Colonic mucosa (tissue), 4 donors: ENCODE data around the gene IL22. TPM values are rescaled to one million over a fixed set of nuclear protein-coding genes. Genes with fewer than 3 reads are reported as not detected.

Experiments used
- DNase-seq: peaks from one replicate; pipeline ENCODE4 v3.0.0-alpha.2; 2020
- H3K27ac ChIP-seq: fragments of 200-600 bp; one replicate; pipeline ENCODE4 v1.8.0; 2021
- H3K27me3 ChIP-seq: fragments of 200-600 bp; one replicate; pipeline ENCODE4 v1.8.0; 2021
- H3K36me3 ChIP-seq: fragments of 200-600 bp; one replicate; pipeline ENCODE4 v1.8.0; 2021
- H3K4me1 ChIP-seq: fragments of 200-600 bp; one replicate; pipeline ENCODE4 v1.8.0; 2021; ENCODE audit warnings: mild to moderate bottlenecking
- H3K4me3 ChIP-seq: fragments of 200-600 bp; one replicate; pipeline ENCODE4 v1.8.0; 2021
- H3K9ac ChIP-seq, 2 donors: one replicate each; pipeline ENCODE4 v1.7.0; 2013; ENCODE audit warnings: control low read depth in 2 of 2, low read depth in 2 of 2, low read length in 2 of 2
- H3K9me3 ChIP-seq: fragments of 200-600 bp; one replicate; pipeline ENCODE4 v1.8.0; 2021
- intact Hi-C: fragments of 100-400 bp; cut with DNase I; formaldehyde crosslinking; loops from one replicate; pipeline ENCODE4 v1.14.1; 2022
- total RNA-seq, 2 donors: library from RNA; stranded (reverse); fragmentation: NEBNext Ultra II Directional in 1 of 2; extraction: Animal tissue kit (Norgen Biotek cat#: 25700) in 1 of 2; gene quantifications; one replicate each; pipeline ENCODE4 v1.2.1, GENCODE V29; 2021
- TF ChIP-seq, protein P1 (sequence below): fragments of 200-600 bp; IDR thresholded peaks from one replicate; pipeline ENCODE4 v1.8.0; 2022; ENCODE audit warnings: antibody characterized with exemption, mild to moderate bottlenecking
- donor health status: healthy.
- donor health status: DM: no; HTN: no; CAD: no.
- donor health status: DM: no; HTN: no; CAD: no.

IL22 gene
- total RNA-seq, 2 donors from 2014 or later = not detected

DNA sequence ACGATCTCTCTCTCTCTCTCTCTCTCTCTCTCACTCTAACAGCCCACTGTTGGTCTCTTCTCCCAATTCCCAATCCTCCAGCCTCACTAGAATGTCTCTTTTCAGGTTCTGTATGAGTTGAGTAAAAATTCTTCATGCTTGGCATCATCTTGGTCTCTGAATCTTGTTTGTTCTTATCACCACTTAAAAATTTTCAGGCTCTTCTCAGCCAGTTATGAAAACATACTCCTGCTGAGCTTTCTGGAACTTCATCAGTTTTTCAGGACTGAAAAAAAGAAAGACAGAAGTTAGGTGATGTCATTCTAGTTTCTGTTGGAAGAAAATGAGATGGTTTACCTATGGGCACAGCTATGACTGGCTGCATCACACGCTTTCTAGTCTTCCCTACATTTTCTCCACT is 11.5 kb upstream of the IL22 start:
- no peak overlapping the region for H3K27ac ChIP-seq
- H3K9ac ChIP-seq = no peak overlapping the region
- H3K4me3 ChIP-seq = no peak overlapping the region
- no peak for DNase-seq
- intact Hi-C loops = no loop called here
- H3K27me3 ChIP-seq = no peaks in the 10 kb centered on the region
- TF ChIP-seq, protein P1, sequence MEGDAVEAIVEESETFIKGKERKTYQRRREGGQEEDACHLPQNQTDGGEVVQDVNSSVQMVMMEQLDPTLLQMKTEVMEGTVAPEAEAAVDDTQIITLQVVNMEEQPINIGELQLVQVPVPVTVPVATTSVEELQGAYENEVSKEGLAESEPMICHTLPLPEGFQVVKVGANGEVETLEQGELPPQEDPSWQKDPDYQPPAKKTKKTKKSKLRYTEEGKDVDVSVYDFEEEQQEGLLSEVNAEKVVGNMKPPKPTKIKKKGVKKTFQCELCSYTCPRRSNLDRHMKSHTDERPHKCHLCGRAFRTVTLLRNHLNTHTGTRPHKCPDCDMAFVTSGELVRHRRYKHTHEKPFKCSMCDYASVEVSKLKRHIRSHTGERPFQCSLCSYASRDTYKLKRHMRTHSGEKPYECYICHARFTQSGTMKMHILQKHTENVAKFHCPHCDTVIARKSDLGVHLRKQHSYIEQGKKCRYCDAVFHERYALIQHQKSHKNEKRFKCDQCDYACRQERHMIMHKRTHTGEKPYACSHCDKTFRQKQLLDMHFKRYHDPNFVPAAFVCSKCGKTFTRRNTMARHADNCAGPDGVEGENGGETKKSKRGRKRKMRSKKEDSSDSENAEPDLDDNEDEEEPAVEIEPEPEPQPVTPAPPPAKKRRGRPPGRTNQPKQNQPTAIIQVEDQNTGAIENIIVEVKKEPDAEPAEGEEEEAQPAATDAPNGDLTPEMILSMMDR = no peak
- no peaks in the 10 kb centered on the region for H3K36me3 ChIP-seq
- no peaks in the 10 kb centered on the region for H3K4me1 ChIP-seq
- H3K9me3 ChIP-seq = no peaks in the 10 kb centered on the region

DNA sequence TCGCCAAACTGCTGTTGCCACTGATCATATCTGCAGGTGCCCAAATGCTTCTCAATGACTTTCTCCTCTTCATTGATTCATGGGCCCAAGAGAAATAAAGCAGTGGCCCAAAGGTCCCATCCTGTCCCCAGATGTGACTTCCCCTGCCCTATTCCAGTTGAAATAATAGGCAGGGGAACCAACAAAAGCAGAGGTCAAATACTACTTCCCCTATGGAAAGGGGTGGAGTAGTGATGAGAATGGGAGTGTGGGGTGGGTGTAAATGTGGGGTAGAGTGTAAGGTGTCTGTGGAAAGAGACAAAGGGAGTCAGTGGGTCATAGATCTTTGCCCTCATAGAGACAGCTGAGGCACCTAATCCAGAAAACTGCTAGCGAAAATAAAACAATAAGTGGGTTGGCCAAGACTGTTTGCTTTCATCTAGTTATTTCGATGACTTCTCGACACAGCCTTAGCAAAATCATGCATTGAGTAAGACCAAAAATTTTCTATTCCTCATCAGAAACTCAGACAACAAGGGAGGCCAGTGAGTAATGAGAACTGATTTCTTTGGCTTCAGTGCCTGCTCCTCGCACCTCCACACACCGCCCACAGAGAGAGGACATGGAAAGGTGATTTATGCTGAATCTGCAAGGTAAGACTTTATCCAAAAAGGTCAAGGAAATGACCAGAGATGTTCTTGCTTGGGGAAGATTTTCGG is 10.9 kb upstream of the IL22 start:
- Histone ChIP-seq H3K9me3 (no peaks in the 10 kb centered on the region), H3K27me3 (no peaks in the 10 kb centered on the region), H3K4me3 (no peak overlapping the region), H3K36me3 (no peaks in the 10 kb centered on the region), H3K4me1 (no peaks in the 10 kb centered on the region), H3K9ac (no peak overlapping the region), H3K27ac (no peak overlapping the region)
- TF ChIP-seq, protein P1 = no peak
- DNase-seq = no peak
- intact Hi-C loops = no loop called here

DNA sequence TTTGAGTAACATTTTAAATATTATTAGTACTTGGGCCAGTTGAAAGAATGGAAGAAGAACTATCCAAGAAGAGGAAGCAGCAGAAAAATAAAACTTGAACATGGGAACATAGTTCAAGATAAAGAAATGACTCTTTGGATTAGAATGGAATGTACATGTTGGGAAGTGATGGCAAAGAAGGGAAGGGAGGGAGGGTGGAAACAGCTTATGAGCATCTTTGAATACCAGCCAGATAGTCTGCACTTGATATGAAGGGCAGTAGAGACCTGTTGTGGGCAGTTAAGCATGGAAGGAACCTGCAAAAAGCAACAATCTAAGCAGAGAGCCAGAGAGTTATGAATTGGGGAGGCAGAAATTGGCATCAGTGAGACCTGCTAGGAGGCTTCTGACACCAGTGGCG is 10.0 kb upstream of the IL22 start:
- no peak for DNase-seq
- intact Hi-C loops = no loop called here
- no peaks in the 10 kb centered on the region for H3K4me1 ChIP-seq
- H3K27ac ChIP-seq = no peak overlapping the region
- H3K9me3 ChIP-seq = no peaks in the 10 kb centered on the region
- H3K36me3 ChIP-seq = no peaks in the 10 kb centered on the region
- no peaks in the 10 kb centered on the region for H3K27me3 ChIP-seq
- no peak overlapping the region for H3K9ac ChIP-seq
- TF ChIP-seq, protein P1 = no peak
- H3K4me3 ChIP-seq = no peak overlapping the region

DNA sequence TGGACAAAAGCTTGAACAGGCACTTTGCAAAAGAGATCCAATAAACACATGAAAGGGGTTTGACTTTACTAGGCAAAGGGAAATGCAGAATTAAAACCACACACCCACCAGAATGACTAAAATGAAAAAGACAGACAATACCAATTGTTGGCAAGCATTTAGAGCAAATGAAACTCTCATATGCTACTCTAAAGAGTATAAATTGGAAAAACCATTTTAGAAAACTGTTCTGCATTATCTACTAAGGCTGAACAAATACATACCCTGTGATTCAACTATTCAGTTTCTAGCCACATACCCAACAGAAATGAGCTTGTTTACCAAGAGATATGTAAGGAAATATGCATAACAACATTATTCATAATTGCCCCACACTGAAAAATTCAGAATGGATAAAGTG is 8.5 kb upstream of the IL22 start:
- TF ChIP-seq, protein P1 = no peak
- H3K9me3 ChIP-seq = no peaks in the 10 kb centered on the region
- H3K27ac ChIP-seq = no peak overlapping the region
- no peak overlapping the region for H3K9ac ChIP-seq
- no peak for DNase-seq
- intact Hi-C loops = no loop called here
- no peaks in the 10 kb centered on the region for H3K4me1 ChIP-seq
- no peaks in the 10 kb centered on the region for H3K27me3 ChIP-seq
- no peak overlapping the region for H3K4me3 ChIP-seq
- H3K36me3 ChIP-seq = no peaks in the 10 kb centered on the region

DNA sequence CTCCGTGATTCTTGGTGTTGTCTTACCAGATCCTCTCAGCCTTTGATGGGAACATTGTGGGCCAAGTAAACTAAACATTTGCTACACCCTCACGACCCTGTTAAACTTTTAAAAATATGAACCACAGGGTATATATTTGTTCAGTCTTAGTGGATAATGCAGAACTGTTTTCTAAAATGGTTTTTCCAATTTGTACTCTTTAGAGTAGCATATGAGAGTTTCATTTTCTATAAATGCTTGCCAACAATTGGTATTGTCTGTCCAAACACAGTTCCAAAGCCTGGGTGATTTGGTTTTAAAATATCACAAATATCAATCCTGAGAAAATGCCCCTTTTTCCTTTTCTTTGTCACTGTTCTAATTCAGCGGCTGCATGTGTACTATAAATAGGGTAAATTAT is 6.7 kb upstream of the IL22 start:
- no peak overlapping the region for H3K4me3 ChIP-seq
- H3K27ac ChIP-seq = no peak overlapping the region
- H3K9me3 ChIP-seq = no peaks in the 10 kb centered on the region
- no peaks in the 10 kb centered on the region for H3K27me3 ChIP-seq
- H3K4me1 ChIP-seq = no peaks in the 10 kb centered on the region
- H3K9ac ChIP-seq = no peak overlapping the region
- intact Hi-C loops = no loop called here
- no peaks in the 10 kb centered on the region for H3K36me3 ChIP-seq
- DNase-seq = no peak
- TF ChIP-seq, protein P1 = no peak
